Dermis blood vessel endothelial cell (primary cell): ENCODE results near the gene PCAT7. TPM values are rescaled to one million over a fixed set of nuclear protein-coding genes. Genes with fewer than 3 reads are reported as not detected.

Source experiments
- DNase-seq: peaks from one replicate; pipeline ENCODE4 v3.0.0; 2010
- total RNA-seq: library from RNA; depleted of rRNA; stranded (reverse); fragments of >200 nt; gene quantifications from 2 replicates; pipeline ENCODE4 v1.2.3, GENCODE V29; 2014

PCAT7 gene
- total RNA-seq, 1 donor from 2014 or later: not detected

DNA sequence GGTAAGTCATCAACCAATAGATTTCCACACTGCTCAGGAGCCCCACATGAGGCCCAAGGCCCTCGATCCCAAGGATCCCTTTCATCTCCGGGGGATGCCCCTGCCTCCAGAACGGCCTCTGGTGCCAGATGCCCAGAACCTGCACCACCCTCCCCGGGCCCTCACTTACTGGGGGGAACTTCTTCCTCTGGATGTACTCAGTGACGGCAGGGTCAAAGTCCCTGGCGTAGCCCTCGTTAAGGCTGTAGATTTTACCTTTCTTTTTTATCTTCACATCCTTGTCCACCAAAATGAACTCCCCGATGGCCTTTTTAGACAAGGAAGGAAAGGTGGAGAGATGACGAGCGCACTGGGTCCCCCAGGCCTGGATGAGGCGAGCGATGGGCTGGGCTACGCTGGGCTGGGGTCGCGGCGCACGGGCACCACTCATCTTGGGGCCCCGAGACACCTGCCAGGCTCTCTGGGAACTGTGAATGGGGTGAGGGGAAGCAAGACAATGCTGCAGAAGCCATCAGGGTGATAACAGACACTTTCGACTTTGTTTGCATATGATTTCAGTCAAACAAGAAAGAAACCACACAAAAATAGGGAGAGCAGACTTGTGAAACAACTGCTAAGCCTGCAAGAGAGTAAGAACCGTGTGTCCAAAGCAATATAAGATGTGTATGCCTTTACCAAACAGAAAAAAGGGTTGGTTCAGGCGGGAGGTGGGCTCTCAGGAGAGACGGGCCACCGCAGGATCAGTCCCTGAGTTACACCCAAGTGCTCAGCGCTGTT, 52.0 kb downstream of the PCAT7 start:
- no peak for DNase-seq

DNA sequence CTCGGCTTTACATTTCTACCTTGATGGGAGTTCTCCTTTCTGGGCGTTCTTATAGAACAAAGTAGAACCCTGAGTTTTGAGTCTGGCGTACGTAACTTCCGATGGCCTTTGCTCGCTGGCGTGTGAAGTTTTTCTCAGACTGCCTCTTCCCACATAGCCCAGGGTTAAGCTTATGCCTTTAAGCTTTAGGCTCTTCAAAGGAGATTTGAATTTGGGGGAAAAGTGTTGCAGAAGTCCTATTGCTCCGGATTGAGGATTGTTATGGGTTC, 52.5 kb downstream of the PCAT7 start:
- no peak for DNase-seq

DNA sequence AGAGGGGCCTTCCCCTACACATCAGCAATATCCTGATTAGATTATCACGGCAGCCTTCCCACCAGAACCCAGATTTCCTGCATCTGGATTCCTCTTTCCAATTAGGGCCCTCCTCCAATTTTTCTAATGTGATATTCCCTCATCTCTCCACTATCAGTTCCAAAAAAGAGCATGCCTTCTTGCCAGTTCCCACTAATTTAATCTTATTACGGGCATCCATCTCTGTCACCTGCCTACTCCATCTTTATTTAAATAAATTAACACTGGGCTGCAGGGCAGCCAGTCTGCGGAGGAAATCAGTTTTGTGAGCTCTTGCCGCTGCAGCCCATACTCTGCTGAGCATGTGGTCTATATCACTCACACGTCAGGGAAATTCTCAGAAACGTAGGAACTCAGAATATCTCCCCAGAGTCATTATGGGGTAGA, 55.3 kb downstream of the PCAT7 start:
- no peak for DNase-seq

DNA sequence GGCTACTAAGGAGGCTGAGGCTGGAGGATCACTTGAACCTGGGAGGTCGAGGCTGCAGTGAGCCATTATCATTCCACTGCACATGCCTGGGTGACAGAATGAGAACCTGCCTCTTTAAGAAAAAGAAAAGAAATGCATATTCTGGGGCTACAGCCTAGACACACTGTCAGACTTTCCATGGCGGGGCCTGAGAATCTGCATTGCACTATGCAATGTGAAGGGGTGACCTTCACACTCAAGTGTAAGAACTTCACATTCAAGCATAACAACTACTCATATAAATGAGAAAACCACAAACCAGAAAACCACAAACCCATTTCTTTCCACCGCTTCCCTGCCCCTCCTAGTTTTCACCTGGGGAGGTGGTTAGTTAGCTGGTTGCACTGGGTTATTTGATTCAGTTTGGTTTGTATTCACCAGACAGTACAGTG, 56.8 kb downstream of the PCAT7 start:
- DNase-seq: no peak

DNA sequence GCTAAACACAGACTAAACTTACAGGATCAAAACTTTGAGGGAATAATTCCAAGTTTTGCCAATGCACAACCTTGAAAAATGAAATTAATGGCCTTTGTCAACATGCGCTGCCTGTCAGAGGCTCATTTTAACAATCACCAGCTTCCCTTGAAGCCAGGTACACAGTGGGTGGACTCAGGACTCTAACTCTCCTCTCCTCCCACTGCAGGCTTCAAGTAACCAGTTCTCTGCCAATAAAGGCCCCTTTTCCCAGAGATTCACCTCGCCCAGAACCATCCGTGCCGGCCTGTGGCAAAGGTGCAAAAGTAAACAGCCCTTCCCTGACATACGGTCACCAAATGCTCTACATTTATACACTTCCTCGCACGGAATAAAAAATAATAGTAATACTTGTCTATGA, 57.2 kb downstream of the PCAT7 start:
- no peak for DNase-seq

DNA sequence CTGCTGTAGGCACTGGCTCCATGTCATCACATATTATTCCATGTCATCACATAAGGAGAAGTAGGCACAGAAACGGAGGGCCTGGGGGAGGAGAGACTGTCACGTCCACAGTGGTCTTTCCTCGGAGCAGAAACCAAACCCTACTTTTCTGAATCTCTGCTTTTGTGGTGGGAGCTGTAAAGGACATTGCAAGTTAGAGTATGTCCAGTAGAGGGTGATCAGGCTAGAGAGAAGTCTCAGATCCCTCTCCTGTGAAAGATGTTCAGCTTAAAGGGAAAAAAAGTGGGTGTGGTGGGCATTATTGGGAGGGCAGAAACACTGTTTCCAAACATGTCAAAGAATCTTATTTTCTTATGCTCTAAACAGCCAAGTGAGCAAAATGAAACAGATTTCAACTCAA, 58.1 kb downstream of the PCAT7 start:
- no peak for DNase-seq

DNA sequence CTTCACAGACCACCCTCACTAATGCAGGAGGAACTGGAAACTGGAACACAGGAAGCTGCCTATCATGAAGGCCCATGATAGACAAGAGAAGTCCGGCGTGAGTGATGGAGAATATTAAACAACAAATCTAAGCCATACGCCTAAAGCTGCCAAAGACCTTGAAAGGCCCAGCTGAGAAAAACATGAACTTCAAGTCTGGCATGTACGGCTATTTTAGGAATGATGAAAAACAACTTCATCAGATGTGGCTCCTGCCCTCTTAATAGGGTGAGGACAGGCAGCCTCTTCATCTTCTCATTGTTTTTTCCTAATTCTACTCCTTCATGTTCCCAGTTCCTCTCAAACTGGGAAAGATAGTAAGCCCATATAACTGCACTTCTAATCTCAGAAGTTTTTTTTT, 64.1 kb downstream of the PCAT7 start:
- DNase-seq: no peak

Other genes with a start within 250 kb of the PCAT7 start
- gene NUTM2F, start 226.4 kb upstream of the PCAT7 start, total RNA-seq: not detected in 2 replicates
- gene FBP2, start 38.7 kb downstream of the PCAT7 start, total RNA-seq: not detected in 2 replicates
- gene FBP1, start 84.4 kb downstream of the PCAT7 start, total RNA-seq: 1.3 and 2.2 TPM in 2 replicates
- 77.1 and 78.8 TPM in 2 replicates for gene AOPEP, start 171.6 kb downstream of the PCAT7 start, total RNA-seq